Activated CD4-positive, alpha-beta T cell treated with anti-CD3 and anti-CD28 coated beads, Interleukin-2, Interleukin-6, amounts not matched to agents 100 ng/mL and 50 ng/mL, durations not matched to agents 16 hours and 8 hours (primary cell): ENCODE data around the gene TK1.
"Not testable (repeated sequence)": the region's sequence is repeated elsewhere in the genome, so short reads cannot be mapped to it uniquely, and the experiment has no call there.

Experiments
- DNase-seq: peaks from one replicate; pipeline ENCODE4 v3.0.0-alpha.2; 2020

Gene TK1

DNA sequence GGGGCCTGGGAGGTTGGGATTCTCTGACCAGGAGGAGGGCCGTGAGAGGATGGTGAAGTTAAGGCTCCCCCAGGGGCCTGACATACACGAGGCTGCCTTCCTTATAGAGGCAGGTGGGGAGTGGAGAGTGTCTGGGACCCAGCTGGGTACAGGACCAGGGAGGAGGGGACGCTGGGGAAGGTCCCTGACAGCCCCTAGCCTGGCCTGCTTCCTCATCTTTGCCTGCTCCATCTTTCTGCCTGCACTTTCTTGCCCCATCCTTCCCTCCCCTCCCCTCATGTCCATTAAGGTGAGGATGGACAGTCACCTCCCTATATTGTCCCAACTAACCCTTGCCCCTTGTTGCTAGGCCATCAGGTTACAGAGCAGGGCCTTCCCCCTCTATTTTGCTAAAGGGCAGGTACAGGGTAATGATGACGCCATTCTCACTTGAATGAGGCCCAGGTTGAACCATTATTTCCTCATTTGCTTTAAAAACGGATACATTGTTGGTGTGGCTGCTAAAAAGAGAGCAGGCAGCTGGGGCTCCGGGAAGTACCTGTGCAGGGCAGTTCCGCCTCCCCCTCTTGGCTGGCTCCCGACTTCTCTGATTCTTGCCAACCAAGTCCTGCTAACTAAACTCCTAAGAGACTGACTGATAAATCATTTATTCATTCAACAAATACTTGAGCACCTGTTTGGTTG, 39.4 kb downstream of the TK1 start:
- DNase-seq, result no peak

- no peak for DNase-seq
These were observed 40.0 kb downstream of the TK1 start for GRCh38 chr17:78146881-78147280.

DNA sequence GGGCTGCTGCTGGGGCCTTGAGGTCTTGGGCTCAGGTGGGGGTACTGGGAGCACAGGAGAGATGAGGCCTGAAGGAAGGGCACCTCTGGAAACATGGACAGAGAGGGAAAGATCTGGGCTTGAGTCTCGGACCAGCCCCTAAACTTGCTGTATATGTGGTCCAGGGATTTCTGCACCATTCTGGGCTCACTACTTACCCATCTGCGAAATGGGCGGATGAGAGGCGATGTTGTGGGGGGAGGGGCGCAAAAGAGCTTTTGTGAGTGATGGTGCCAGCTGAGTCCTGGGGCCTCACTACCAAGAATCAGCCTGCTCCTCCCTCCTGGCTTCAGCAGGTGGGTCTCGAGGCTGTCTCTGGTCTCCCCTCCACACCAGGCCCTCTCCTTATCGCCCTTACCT, 40.4 kb downstream of the TK1 start:
- no peak for DNase-seq

DNA sequence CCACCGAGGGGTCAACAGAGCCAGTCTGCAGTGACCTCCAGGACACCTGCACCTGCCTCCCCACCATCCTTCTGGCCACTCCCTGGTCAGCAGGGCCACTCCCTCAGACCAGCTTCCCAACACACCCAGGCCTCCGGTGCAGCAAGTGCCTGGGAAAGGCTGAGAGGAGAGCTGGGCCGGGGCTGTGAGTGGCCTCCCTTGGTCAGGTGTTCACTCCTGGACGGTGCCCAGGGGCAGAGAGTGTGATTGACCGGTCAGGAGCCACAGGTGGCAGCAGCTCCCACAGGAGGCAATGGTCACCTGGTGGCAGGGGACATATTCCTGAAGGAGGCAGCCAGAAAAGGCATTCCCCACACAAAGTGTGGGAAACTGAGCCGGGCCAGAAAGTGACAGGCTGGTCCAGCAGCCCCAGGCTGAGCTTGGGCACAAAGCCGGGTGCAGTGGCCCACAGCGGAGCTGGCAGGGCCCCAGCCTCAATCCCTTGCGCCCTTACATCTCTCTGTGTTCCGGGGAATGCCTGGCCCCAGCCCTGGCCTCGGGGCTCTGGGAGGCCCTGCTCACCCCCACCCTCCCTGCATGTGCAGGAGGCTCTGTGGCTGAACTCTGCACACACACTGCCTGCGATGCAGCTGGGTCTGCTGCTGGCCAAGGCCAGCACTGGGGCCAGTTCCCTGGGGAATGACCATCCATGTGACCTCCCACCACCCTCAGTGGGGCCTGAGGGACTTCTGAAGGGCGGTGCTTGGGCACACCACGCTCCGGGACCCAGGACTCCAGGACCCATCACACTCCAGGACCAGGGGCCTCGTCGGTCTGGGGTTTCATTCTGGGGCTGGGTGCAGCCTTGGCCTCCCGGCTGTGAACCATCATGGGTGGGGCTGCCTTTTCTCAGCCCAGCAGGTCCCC, 41.9 kb downstream of the TK1 start:
- no peak for DNase-seq

DNA sequence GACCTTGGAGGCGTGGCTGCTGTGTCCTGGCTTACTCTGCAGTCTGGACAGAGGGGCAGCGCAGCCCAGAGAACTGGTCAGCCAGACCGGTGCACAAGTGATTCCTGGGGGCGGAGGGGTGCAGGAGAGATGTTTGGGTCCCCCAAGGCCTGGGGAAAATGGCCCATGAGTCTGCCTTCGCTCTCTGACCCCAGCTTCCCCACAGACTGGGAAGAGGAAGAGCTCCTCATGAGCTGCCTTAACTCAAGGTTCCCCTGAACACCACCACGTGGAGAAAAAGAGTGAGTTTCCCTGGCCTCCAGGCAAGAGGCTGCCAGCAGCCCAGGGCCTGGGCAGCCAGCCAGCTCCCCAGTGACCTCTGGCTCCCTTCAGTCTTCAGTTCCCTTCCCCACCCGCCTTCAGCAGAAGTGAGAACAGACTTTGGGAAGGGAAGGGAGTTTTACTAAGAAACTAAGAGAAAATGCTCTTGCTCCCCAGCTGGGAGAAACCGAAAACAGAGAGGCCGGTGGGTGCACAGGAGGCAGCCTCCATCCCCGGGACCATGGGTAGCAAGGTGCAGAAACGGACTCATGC, 42.6 kb downstream of the TK1 start:
- DNase-seq, result no peak

- DNase-seq, result no peak
These were observed 43.4 kb downstream of the TK1 start for GRCh38 chr17:78143214-78144146.

DNA sequence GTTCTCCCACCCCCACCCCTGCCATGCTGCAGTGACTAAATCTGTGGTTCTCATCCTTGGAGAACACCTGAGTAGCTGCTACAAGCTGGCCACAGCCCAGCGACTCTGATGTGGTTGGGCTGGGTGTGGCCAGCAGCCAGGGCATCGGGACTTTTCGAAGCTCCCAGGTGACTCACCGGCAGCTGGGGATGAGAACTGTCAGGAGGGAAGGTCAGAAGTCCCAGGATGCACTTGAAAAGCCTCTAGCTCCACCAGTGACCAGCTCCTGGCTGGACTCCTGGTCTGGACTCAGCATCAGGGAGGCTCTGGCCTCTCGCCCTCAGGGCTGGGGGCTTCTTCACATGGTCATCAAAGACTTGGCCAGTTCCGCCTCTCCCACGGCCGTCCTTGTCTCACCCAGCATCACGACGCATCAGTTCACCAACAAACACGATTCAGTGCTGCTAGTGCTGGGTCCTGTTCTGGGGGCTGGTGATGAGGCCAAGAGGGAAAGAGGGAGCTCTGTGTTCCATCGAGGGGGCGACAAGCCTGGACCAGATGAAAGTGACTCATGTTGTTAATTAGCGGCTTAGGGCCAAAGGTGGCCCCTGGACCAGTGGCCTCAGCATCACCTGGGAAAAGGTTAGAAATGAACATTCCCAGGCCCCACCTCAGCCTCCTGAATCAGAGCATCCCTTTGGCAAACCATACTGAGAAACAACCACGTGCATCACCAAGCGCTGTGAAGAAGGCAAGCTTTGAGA, 44.6 kb downstream of the TK1 start:
- no peak for DNase-seq

- DNase-seq, result no peak
These were observed 45.3 kb downstream of the TK1 start for GRCh38 chr17:78141437-78142118.

DNA sequence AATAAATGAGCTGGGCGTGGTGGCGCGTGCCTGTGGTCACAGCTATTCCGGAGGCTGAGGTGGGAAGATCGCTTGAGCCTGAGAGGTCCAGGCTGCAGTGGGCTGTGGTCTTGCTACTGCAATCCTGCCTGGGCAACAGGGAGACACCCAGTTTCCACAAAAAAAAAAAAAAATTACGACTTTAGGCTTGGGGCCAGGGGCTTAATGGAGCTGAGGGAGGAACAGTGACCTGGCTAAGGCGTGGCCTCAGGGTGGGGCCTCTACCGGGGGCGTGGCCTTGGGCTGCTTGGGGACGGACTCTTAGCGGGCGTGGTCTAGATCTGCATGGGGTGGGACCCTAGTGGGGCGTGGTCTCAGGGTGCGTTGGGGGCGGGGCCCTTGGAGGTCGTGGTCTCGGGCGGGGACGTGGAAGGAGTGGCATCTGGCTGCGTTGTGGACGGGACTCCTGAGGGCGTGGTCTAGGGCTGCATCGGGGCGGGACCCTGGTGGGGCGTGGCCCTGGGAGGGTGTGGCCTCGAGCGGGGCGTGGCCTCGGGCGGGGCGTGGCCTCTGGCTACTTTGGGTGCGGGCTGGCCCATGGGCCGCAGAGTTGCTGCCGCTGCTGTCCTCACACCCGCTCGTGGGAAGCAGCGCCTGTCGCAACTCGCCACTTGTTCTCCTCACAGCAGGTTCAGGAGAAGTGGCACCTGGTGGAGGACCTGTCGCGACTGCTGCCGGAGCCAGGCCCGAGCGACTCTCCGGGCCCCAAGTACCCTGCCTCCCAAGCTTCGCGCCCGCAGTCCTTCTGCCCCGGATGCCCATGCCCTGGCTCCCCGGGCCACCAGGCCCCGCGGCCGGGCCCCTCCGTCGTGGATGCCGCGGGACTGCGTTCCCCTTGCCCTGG, 46.4 kb downstream of the TK1 start:
- peak; percentile 99 for DNase-seq

DNA sequence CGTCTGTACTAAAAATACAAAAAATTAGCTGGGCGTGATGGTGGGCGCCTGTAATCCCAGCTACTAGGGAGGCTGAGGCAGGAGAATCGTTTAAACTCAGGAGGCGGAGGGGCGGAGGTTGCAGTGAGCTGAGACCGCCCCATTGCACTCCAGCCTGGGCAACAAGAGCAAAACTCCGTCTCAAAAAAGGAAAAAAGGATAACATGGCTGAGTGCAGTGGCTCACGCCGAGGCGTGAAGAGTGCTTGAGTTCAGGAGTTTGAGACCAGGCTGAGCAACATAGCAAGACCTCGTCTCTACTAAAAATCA, 47.0 kb downstream of the TK1 start:
- not testable (repeated sequence) for DNase-seq

GRCh38 chr17:78138204-78139060, 48.4 kb downstream of the TK1 start:
- no peak for DNase-seq

- DNase-seq, result peak; percentile 73
These were observed 49.3 kb downstream of the TK1 start for GRCh38 chr17:78137392-78138203.

DNA sequence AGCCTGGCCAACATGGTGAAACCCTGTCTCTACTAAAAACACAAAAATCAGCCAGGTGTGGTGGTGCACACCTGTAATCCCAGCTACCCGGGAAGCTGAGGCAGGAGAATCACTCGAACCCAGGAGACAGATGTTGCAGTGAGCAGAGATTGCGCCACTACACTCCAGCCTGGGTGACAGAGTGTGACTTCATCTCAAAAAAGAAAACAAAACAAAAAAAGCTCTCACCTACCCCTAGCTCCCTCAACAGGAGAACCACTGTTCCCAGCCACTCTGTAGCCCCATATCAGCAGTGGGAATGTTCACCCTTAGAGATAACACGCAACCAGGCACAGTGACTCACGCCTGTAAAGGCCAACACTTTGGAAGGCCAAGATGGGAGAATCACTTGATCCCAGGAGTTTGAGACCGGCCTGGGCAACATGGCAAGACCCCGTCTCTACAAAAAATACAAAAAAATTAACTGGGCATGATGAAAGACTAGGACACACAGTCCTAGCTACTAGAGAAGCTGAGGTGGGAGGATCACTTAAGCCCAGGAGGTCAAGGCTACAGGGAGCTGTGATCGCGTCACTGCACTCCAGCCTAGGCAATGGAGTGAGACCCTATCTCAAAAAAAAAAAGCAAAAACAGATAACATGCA, 50.9 kb downstream of the TK1 start:
- DNase-seq, result no peak

DNA sequence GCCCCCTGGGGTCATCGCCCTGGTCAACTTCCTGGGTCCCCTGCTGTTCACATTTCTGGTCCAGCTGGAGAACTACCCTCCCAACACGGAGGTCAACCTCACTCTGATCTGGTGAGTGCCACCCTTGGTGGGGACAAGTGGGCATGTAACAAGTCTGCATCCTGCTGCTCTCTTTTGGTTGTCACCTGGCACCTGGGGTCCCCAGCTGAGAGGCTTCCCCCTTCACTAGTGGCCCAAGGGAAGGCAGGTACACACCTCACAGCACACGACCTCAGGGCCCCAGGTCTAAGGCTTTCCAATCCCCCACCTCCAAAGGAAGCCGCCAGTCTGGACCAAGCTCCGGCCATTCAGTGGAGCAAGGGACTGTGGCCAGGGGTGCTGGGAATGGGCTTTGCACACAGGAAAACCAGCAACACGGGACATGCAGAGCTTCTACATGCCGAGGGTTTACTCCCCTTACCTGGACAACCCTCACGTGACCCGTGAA, 51.9 kb downstream of the TK1 start:
- no peak for DNase-seq

- DNase-seq, result peak; percentile 89
These were observed 52.6 kb downstream of the TK1 start for GRCh38 chr17:78133971-78134898.

- no peak for DNase-seq
These were observed 53.5 kb downstream of the TK1 start for GRCh38 chr17:78133179-78133951.
